CD4-positive, alpha-beta T cell (primary cell): Measurements from ENCODE around the gene ING1. TPM values are rescaled to one million over a fixed set of nuclear protein-coding genes. Genes with fewer than 3 reads are reported as not detected.
A peak's percentile ranks its signal among the peaks of the same experiment; 100 is the strongest.
"Not testable (repeated sequence)": the region's sequence is repeated elsewhere in the genome, so short reads cannot be mapped to it uniquely, and the experiment has no call there.

Source experiments
- ATAC-seq: fragments of 200-7000 bp; cut with Tn5 transposase; one replicate; pipeline ENCODE4 v1.10.0; 2022; ENCODE audit warnings: mild to moderate bottlenecking; ENCODE audit not compliant: poor library complexity
- CTCF ChIA-PET: fragments of 350-600 bp; sonication (Branson Sonifier 250); formaldehyde crosslinking; loops from one replicate; lab custom pipeline; 2021; ENCODE audit warnings: antibody characterized with exemption, inconsistent platforms; lab: Charles Lee
- POLR2A ChIA-PET: fragments of 350-600 bp; sonication (Branson Sonifier 250); formaldehyde crosslinking; loops from one replicate; lab custom pipeline; 2021; ENCODE audit warnings: antibody characterized with exemption, inconsistent platforms; lab: Charles Lee
- DNase-seq, 14 experiments: peaks; one replicate each; pipeline ENCODE4 v3.0.0-alpha.2; 2013 to 2020; ENCODE audit warnings: mixed read lengths in 2 of 14
- H3K27ac ChIP-seq, 2 donors: one replicate each; pipeline versions ENCODE4 v1.5.1 to v1.7.0; 2013; ENCODE audit warnings: low read length in 2 of 2, low read depth in 1 of 2, mild to moderate bottlenecking in 1 of 2
- H3K27me3 ChIP-seq, 2 experiments: 1 replicate in 1 of 2; 2 replicates in 1 of 2; pipeline versions ENCODE4 v1.6.1 to v1.7.0; 2013; ENCODE audit warnings: low read length in 2 of 2, control low read depth in 1 of 2, mild to moderate bottlenecking in 1 of 2, moderate library complexity in 1 of 2; ENCODE audit not compliant: insufficient read depth in 2 of 2, control insufficient read depth in 1 of 2
- H3K36me3 ChIP-seq: one replicate; pipeline ENCODE4 v1.6.1; 2013; ENCODE audit warnings: low read length, control low read depth; ENCODE audit not compliant: insufficient read depth
- H3K4me1 ChIP-seq: one replicate; pipeline ENCODE4 v1.6.1; 2013; ENCODE audit warnings: low read length, control low read depth; ENCODE audit not compliant: insufficient read depth
- H3K4me3 ChIP-seq: one replicate; pipeline ENCODE4 v1.5.1; 2013; ENCODE audit warnings: mild to moderate bottlenecking, low read length, moderate library complexity
- H3K9me3 ChIP-seq, 2 experiments: 1 replicate in 1 of 2; 2 replicates in 1 of 2; pipeline versions ENCODE4 v1.6.1 to v1.7.0; 2013; ENCODE audit warnings: low read length in 2 of 2, mild to moderate bottlenecking in 2 of 2, control low read depth in 1 of 2, moderate library complexity in 1 of 2; ENCODE audit not compliant: control insufficient read depth in 1 of 2, insufficient read depth in 1 of 2
- H3K27ac Mint-ChIP-seq: one replicate; pipeline ENCODE4 v1.8.0; 2020; ENCODE audit warnings: mixed read lengths
- H3K27me3 Mint-ChIP-seq: one replicate; pipeline ENCODE4 v1.8.0; 2021; ENCODE audit warnings: mixed read lengths
- H3K36me3 Mint-ChIP-seq: one replicate; pipeline ENCODE4 v1.8.0; 2021; ENCODE audit warnings: low read depth, mixed read lengths
- H3K4me1 Mint-ChIP-seq: one replicate; pipeline ENCODE4 v1.8.0; 2021; ENCODE audit warnings: low read depth, mixed read lengths
- H3K4me3 Mint-ChIP-seq: one replicate; pipeline ENCODE4 v1.8.0; 2020; ENCODE audit warnings: mild to moderate bottlenecking, mixed read lengths
- H3K9me3 Mint-ChIP-seq: one replicate; pipeline ENCODE4 v1.8.0; 2020; ENCODE audit warnings: mixed read lengths
- intact Hi-C, 2 experiments: fragments of 100-400 bp; cut with DNase I in 1 of 2; cut with micrococcal nuclease in 1 of 2; formaldehyde crosslinking; loops; one replicate each; pipeline versions ENCODE4 v1.15.1 to v1.9.0; 2023 to 2025; cut with DNase I, micrococcal nuclease
- total RNA-seq, 174 experiments: library from RNA in 2 of 174; stranded (reverse) in 2 of 174; gene quantifications; one replicate each; pipeline ENCODE4 v1.2.3 and lab custom pipeline; 2021 to 2026
- TF ChIP-seq, protein P1 (sequence below): fragments of 200-600 bp; IDR thresholded peaks from one replicate; pipeline ENCODE4 v1.8.0; 2022; ENCODE audit warnings: antibody characterized with exemption, mild to moderate bottlenecking

ING1 gene
- total RNA-seq, 2 experiments from 2014 or later: 14.6 to 16.2 TPM

DNA sequence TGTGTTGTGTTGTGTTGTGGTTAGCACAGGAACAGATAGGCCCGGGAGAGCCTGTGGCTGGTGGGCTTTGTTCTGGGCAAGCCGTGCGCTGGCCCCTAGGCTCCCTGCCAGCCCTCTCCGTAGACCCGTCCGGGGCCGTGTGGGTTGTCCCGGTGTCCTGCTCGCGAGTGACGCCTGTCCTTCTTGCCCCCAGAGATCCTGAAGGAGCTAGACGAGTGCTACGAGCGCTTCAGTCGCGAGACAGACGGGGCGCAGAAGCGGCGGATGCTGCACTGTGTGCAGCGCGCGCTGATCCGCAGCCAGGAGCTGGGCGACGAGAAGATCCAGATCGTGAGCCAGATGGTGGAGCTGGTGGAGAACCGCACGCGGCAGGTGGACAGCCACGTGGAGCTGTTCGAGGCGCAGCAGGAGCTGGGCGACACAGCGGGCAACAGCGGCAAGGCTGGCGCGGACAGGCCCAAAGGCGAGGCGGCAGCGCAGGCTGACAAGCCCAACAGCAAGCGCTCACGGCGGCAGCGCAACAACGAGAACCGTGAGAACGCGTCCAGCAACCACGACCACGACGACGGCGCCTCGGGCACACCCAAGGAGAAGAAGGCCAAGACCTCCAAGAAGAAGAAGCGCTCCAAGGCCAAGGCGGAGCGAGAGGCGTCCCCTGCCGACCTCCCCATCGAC lies 5.7 kb downstream of the ING1 start:
- peaks cover 44% of the 10 kb centered on the region for H3K4me1 Mint-ChIP-seq

DNA sequence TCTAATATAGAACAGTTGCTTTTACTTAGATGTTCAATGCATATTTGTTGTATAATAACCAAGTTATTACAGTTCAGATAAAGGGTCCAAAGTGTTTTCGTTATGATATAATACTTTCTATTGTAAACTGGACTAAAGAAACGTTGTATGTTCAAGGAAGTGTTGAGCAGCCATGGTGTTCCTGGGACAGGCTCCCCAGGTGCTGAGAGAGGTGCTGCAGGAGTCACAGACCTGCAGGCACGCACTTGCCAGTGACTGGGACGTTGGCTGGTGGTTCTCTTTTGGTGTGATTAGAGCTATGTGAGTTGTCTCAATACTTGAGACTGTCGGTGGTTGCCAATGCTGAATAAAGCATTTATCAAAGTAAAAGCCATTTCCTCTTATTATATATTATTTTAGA lies 9.5 kb downstream of the ING1 start:
- Mint-ChIP-seq H3K4me3 (no peak overlapping the region), H3K27me3 (no peaks in the 10 kb centered on the region), H3K4me1 (peaks cover 43% of the 10 kb centered on the region), H3K27ac (peak overlapping the region; percentile 66), H3K36me3 (peaks cover 40% of the 10 kb centered on the region), H3K9me3 (no peaks in the 10 kb centered on the region)
- Histone ChIP-seq H3K27me3 (no peaks in the 10 kb centered on the region), H3K4me3 (no peak overlapping the region), H3K27ac (no peak overlapping the region), H3K9me3 (peaks cover 0 to 10% of the 10 kb centered on the region in 2 experiments), H3K4me1 (peaks cover 27% of the 10 kb centered on the region), H3K36me3 (peaks cover 29% of the 10 kb centered on the region)
- intact Hi-C loops: no loop called here
- ChIA-PET POLR2A (interaction anchor here (1.9 to 2.0 kb wide), 2 partner anchors 8 to 10 kb away, joined by 9 to 10 read pairs; no protein-coding TSS in a partner anchor), CTCF (no interaction called here)
- DNase-seq (no peak), ATAC-seq (no peak)
- TF ChIP-seq, protein P1, sequence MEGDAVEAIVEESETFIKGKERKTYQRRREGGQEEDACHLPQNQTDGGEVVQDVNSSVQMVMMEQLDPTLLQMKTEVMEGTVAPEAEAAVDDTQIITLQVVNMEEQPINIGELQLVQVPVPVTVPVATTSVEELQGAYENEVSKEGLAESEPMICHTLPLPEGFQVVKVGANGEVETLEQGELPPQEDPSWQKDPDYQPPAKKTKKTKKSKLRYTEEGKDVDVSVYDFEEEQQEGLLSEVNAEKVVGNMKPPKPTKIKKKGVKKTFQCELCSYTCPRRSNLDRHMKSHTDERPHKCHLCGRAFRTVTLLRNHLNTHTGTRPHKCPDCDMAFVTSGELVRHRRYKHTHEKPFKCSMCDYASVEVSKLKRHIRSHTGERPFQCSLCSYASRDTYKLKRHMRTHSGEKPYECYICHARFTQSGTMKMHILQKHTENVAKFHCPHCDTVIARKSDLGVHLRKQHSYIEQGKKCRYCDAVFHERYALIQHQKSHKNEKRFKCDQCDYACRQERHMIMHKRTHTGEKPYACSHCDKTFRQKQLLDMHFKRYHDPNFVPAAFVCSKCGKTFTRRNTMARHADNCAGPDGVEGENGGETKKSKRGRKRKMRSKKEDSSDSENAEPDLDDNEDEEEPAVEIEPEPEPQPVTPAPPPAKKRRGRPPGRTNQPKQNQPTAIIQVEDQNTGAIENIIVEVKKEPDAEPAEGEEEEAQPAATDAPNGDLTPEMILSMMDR: no peak

More for the DNA sequence above, 5.7 kb downstream of the ING1 start:
- POLR2A ChIA-PET: interaction anchor here (0.6 kb wide), 1 partner anchor 30 kb away, joined by 3 read pairs; no protein-coding TSS in a partner anchor
- intact Hi-C loops: loop anchor here (5.0 to 10.0 kb wide), 4 partner anchors 104 to 934 kb away; partner anchors contain the start of genes IRS2 (in 1 of the 2) and NAXD (in 1 of the 2)
- H3K27me3 ChIP-seq: no peaks in the 10 kb centered on the region
- no peak overlapping the region for H3K27ac ChIP-seq
- no peak overlapping the region for H3K4me3 ChIP-seq
- TF ChIP-seq, protein P1: no peak
- peaks cover 29% of the 10 kb centered on the region for H3K36me3 ChIP-seq
- no peak overlapping the region for H3K4me3 Mint-ChIP-seq
- ATAC-seq (no peak), DNase-seq (peak in 1 of 14 experiments; percentile 21)
- H3K27me3 Mint-ChIP-seq: no peaks in the 10 kb centered on the region
- H3K4me1 ChIP-seq: peaks cover 22% of the 10 kb centered on the region
- H3K36me3 Mint-ChIP-seq: peaks cover 56% of the 10 kb centered on the region
- CTCF ChIA-PET: interaction anchor here (1.6 kb wide), 1 partner anchor 195 kb away, joined by 3 read pairs; the partner anchor contains the start of gene ANKRD10
- no peak overlapping the region for H3K27ac Mint-ChIP-seq
- no peaks in the 10 kb centered on the region for H3K9me3 Mint-ChIP-seq
- H3K9me3 ChIP-seq: peaks cover 0 to 10% of the 10 kb centered on the region in 2 experiments

DNA sequence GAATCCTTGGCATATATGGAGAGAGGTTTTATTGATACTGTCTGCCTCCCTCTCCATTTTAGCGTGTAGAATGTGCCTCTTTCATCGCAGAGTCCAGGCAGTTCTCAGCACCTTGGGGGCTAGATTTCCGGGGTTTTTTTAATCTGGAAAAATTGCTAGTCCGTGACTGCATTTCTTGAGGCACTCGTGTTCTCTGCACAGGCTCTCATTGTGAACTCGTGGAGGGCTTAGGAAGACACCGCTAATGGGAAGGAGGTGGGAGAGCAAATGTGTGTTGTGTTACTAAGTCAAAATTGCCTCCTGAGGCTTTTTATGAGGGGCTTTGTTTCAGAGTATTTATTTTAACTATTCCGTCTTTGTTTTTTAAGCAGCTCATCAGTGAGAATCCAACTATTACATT lies 10.1 kb downstream of the ING1 start:
- Mint-ChIP-seq H3K27me3 (no peaks in the 10 kb centered on the region), H3K36me3 (peaks cover 40% of the 10 kb centered on the region), H3K27ac (peak overlapping the region; percentile 66), H3K4me1 (peaks cover 44% of the 10 kb centered on the region), H3K4me3 (no peak overlapping the region), H3K9me3 (no peaks in the 10 kb centered on the region)
- DNase-seq: no peak
- Histone ChIP-seq H3K36me3 (peaks cover 29% of the 10 kb centered on the region), H3K9me3 (peaks cover 0 to 10% of the 10 kb centered on the region in 2 experiments), H3K27ac (no peak overlapping the region), H3K4me3 (no peak overlapping the region), H3K27me3 (no peaks in the 10 kb centered on the region), H3K4me1 (peaks cover 27% of the 10 kb centered on the region)
- TF ChIP-seq, protein P1: no peak
- intact Hi-C loops: no loop called here
- ATAC-seq: no peak
- ChIA-PET CTCF (no interaction called here), POLR2A (interaction anchor here (1.9 to 2.0 kb wide), 2 partner anchors 8 to 11 kb away, joined by 9 to 10 read pairs; no protein-coding TSS in a partner anchor)

- H3K27me3 ChIP-seq, H3K9me3 Mint-ChIP-seq, H3K4me3 ChIP-seq, H3K9me3 ChIP-seq, ATAC-seq, H3K4me3 Mint-ChIP-seq, CTCF ChIA-PET, H3K27me3 Mint-ChIP-seq, intact Hi-C loops, H3K36me3 ChIP-seq: not testable (repeated sequence)
- Mint-ChIP-seq H3K4me1 (peaks cover 40% of the 10 kb centered on the region), H3K36me3 (peaks cover 23% of the 10 kb centered on the region), H3K27ac (peak overlapping the region; percentile 83)
- DNase-seq: peak in 1 of 14 experiments; percentile 16
- POLR2A ChIA-PET: interaction anchor here (1.0 to 1.9 kb wide), 2 partner anchors 11 to 12 kb away, joined by 3 to 10 read pairs; partner anchors contain the start of gene ING1
- peak overlapping the region in 1 of 2 donors; percentile 25 for H3K27ac ChIP-seq
- peaks cover 26% of the 10 kb centered on the region for H3K4me1 ChIP-seq
These were observed 12.7 kb downstream of the ING1 start for GRCh38 chr13:110726153-110726552.
